NCI-H1092 (cell line): ENCODE data around the gene C1orf56.

Experiments used
- DNase-seq: peaks from one replicate; lab custom pipeline; 2025; lab: John Stamatoyannopoulos, UW

The C1orf56 gene, protein sequence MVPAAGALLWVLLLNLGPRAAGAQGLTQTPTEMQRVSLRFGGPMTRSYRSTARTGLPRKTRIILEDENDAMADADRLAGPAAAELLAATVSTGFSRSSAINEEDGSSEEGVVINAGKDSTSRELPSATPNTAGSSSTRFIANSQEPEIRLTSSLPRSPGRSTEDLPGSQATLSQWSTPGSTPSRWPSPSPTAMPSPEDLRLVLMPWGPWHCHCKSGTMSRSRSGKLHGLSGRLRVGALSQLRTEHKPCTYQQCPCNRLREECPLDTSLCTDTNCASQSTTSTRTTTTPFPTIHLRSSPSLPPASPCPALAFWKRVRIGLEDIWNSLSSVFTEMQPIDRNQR

DNA sequence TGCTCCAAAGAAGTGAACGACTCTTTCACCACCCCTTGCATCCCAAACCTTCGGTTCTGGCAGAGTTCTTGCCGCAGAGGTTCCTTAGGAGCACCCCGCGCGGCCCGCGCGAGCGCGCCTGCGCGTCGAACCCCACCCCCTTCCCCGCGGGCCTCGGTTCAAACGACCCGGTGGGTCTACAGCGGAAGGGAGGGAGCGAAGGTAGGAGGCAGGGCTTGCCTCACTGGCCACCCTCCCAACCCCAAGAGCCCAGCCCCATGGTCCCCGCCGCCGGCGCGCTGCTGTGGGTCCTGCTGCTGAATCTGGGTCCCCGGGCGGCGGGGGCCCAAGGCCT is at the start of gene C1orf56:
Gene C1orf56, plus strand, starts transcription at position 161 of the 334 bp plus-strand sequence. Its CDS starts 97 bp downstream, at position 258.
- DNase-seq = peak; percentile 70

DNA sequence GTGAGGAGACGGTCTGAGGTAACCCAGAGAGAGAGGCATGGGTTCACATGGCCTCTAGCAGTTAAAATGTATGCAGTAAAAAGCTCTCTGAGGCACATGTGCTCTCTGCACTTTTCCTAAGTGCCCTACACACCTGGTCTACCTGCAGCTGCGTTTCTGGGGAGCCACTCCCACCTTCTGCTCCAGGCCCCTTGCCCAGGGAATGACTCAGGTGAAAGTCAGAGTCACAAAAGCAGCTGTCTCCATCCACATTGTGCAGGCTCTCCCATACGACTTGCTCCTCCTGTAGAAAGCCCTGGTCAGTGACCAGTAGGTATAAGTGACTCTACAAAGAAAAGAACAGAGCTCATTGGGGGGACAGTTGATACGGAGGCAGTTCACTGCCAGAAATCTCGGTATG is 49.6 kb upstream of the C1orf56 start:
- no peak for DNase-seq

DNA sequence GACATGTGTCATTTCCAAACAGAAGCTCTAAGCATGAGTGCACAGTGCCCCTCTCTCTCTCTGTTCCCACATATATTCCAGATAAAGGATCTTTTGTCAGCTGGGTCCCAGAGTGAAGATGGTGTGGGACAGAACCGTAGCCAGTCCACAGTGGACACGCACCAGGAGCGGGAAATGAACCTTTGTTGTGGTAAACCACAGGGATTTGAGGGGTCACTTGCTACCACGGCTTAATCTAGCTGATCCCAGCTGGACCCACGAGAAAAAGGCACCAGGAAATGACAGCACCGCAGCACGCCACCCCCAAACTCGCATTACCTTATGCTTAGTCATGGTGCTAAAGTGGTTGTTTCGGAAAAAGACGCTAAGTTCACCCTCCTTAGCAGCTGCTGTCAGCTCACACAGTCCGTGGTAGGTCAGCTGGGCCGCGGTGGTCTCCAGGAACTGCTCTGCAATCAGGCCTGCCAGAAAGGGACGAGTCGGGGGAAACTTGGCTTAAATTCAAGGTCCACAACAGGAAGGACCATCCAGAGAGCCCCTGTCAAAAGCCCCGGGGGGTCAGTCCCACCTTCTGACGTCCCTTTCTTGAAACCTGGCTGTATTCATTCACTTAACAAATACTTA is 48.4 kb upstream of the C1orf56 start:
- DNase-seq = no peak

DNA sequence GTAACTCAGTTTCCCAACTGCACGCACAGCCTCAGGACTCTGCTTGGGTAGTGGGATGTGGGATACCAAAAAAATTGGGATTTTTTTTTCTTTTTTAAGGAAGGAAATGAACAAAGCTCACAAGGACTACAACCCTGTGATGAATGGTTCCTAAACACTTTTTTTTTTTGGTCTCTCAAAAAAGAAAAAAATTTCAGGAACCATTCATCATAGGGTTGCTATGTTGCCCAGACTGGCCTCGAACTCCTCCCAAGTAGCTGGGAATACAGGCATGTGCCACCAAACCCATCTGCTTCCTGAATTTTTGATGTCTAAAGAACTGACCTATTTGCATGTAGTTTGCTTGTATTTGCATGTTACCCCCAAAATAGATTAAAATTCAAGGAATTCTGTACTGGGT is 47.6 kb upstream of the C1orf56 start:
- no peak for DNase-seq

DNA sequence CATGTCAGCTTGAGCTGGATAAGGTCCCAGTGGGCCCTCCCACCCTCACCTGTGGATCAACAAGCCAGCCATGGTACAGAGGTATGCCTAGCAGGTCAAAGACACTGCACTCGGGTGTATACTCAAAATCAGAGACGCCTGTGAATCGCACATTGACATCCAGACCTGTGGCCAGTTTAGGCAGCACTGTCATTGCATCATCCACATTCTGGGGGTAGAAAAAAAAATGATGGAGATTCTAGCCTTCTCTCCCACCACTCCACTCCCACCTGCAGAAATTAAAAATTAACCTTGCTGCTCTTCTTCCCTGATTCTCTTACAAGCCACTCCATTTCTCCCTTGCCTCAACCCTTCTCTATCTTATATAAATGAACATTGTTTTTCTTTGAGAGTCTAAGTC is 47.1 kb upstream of the C1orf56 start:
- no peak for DNase-seq

DNA sequence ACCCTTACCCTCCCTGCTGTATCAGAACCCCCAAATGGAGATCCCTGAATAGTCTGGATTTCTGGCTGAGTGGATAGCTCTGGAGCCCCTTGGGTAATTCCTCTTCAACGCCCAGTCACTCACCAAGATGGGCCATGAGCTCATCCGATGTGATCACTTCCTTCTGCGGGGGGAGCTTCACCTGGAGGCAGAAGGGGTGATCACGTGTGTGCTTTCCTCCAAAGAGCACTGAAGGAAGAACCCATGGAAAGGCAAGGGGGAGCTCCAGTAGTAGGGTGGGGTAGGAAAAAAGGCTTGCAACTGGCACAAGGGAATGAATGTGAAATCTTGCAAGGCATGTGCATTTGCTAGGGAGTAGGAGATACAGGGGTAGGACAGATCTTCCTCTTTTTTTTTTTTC is 45.9 kb upstream of the C1orf56 start:
- DNase-seq = no peak

DNA sequence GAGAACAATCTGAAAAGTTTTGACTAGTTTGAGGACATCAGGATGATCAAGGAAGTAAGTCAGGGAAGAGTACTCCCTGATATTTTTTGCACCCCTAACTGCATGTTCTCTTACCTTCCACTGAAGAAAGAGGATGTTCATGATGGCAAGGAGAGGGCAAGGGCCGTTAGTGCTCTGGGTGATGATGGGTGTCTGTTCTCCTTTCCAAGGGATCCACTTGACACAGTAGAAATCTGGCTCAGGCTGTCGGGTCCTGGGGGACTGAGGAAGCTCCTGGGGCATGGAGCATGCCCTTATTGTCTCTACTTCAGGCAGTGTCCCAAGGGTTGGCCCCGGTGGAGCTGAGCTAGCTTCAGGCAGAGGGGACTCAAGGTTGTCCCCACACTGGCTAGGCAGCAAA is 45.5 kb upstream of the C1orf56 start:
- no peak for DNase-seq

DNA sequence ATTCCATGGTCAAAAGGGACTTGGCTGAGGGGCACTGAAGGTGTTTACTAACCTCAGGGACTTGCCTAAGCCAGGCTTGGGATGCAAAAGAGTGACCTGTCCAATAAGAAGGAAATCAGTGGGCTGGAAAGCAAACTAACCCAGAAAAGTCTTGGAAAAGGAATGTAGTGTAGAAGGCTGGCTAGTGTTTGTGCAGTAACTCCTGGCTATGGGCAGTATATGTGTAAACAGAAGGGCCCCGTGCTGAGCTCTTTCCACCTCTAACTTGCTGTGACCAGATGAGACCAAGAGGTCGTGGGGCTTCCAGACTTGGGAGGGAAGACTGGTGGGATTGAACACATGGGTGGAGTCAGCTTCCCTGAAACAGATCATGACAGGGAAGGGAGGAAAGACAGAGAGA is 44.9 kb upstream of the C1orf56 start:
- DNase-seq = no peak

DNA sequence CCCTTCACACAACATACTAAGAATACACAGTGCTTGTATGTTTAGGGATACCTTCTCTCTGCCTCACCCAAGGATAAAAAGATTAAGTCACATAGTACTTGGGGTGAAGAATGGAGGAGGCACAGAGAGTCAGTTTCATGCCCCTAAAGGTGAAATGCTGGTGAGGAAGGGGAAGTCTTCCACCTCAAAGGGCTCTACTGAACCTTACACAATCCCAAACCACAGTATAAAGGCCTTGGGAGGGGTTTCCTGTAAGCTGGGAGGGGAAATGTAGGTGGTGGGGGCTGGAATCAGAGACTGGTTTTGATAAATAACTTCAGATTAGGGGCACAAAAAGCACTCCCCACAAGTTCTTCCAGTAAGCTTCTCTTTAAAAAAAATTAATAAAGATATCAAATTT is 44.4 kb upstream of the C1orf56 start:
- DNase-seq = no peak

DNA sequence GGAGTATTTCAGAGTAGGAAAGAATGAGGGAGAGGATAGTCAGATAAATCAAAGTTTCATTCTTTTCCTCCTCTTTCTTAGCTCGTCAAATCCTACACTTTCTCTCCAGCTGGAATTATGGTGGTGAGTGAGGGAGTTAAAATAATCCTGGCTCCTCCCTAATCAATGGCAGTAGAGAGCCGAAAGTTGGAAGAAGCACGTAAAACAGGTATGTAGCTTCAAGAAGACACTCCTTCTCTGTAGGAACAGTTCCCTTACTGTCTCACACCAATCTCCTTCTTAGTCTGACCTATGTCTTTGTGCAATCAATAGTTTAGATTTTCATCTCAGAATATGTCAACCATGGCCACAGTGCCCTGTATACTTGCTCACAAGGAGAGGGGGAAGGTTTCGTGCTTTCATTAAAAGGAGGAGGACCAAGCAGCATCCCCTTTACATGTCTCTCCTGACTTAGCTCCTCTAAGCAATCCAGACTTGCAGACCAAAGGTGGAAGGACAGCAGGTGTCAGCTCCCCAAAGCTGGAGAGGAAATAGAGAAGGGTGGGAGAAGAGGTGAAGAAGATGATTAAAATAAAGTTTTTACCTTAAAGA is 41.7 kb upstream of the C1orf56 start:
- DNase-seq = no peak

DNA sequence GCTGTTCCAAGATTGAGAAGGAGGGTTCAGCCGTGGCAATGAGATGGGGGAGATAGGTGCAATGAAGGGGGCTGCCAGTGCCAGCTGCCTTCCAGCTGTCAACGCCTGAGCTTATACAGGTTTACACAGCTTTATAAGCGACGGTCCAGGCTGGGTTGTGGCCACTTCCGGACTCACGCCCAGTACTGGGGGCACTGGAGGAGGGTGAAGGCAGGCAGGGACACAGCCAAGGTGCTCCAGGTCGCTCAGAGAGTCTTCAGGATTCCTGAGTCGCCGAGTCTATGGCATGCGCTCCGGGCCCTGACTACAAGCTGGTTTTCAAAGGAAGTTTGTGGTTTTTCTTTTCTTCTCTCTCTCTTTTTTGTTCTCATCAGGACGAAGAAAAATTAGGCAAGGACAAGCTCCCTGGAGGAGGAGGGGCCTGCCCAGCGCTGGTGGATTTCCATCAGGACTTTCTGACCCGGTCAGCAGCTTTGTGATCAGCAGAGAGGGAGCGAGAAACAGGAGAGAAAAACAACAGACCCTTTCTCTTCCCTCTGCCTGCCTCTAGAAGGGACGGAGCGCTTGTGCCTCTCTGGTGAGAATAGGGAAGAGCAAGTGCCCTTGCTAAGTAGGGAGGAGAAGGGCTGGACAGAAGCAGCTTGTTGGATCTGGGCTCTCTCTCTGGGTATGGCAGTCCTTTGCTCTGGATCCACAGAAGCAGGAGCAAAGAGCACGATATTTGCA is 41.1 kb upstream of the C1orf56 start, which contains the start of gene MINDY1:
Gene MINDY1, minus strand, starts transcription at position 576 of the 726 bp plus-strand sequence. CDS start 4,285 bp downstream, outside the sequence.
- DNase-seq = peak; percentile 80

DNA sequence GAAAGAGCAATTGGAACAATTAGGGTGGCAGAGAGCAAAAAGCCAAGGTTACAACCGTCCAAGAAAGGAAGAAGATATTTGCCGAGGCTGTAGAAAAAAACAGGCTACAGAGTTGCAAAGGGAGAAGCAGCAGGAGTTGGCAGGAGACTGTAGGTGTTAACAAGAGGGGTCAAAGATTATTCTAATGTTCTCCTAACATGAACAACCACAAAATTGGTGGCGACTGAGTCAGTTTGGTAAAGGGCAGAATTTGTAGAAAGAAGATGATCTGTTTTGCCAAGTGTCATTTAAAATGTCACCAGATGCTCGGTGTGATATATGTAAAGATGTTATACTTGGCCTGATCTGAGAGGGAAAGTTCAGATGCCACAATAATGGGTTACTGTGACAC is 39.7 kb upstream of the C1orf56 start:
- DNase-seq = no peak

DNA sequence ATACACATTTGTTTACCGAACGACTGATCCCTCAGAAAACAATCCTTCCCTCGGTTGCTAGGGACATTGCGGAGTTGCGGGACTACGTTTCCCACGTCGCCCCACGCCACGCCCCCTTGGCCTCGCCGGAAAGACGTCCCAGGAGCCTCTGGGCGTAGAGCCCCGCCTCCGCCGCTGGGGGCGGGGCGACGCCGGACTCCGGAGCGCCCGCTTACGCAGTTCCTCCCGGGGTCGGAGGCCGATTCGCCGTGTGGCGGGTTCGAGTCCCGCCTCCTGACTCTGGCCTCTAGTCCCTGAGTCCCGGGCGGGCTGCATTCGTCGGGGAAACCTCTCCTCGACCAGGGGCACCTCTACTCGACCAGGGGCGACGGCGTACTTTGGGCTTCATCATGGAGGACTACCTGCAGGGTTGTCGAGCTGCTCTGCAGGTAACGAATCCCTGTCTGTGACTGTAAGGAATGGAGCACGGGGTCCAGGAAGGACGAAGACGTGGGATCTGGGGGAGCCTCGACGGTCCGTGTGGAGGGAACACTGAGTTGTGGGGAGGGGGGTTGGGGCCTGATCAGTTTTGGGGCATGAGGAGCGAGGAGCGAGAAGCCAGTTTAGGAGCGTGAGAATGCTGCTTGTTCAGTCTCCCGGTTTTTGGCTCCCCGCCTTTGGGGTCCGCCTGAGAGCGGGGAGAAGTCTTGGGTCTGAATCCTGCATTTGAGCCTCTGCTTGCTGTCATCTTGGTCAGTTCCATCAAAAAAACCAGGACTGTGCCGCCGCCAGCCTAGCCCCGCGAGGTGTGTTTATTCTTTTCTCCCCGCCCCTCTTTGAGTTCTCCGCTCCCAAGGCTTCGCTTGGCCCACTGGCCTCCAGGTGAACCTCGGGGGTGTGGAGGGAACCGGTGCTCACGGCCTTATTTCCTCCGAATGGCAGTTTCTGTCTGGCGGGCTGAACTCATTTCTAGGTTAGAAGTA is 39.0 kb upstream of the C1orf56 start, which contains the start of gene PRUNE1:
Gene PRUNE1, plus strand, starts transcription at position 206 of the 962 bp plus-strand sequence. Its CDS starts 184 bp downstream, at position 390.
- DNase-seq = peak; percentile 97

DNA sequence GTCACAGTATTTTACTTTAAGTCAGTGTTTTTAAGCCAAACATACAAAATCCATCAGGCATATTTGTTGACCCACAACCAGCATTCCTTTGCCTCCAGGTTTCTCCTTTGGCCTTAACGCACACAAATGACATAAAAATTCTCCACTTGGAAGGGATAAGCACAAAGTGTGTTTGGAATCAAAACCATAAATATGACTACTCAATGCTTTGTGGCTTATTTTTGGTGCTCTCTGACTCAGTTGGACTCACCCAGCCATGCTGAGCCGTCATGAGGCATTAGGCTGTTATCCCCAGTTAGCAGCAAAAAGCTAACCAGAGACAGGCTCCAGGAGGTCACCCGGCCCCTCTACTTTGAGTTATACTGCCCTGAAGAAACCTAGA is 38.4 kb upstream of the C1orf56 start:
- no peak for DNase-seq

DNA sequence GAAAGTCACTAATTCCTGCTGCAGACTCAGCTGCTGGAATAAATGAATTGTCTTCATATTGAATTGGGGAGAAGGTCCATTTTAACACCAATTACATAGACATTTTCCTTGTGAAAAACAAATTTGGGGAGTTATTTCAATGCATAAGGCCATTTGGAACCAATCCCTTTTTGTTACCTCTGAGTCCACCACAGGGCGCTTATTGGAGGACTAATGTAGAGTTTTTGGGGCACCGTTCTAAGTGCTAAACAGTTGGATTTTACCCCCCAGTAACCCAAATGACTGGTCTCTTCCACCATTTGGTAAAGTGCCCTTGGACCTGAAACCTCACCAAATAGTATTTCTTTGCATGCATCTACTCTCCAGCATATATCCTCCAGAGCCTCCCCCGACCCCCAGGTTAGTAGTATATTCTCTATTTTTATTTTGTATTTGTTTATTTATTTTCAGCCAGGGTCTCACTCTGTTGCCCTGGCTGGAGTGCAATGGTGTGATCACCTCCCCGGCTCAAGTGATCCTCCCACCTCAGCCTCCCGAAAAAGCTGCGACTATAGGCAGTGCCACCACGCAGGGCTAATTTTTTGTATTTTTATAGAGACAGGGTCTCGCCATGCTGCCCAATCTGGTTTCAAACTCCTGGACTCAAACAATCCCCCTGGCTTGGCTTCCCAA is 37.7 kb upstream of the C1orf56 start:
- no peak for DNase-seq

DNA sequence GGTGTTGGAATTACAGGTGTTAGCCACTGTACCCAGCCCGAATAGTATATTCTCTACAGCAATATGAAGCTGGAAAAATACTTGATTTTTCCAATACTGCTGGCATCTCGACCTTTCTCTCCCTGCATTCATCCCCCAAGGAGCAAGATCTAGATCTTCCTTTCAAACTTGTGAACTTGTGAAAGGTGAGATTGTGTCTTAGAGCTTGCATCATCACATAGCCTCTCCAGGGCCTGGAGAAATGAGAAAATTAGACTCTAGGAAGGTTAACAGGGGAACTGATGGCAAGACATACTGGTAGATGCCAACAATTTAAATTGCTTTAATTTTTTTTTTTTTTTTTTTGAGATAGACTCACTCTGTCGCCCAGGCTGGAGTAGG is 37.2 kb upstream of the C1orf56 start:
- DNase-seq = no peak

DNA sequence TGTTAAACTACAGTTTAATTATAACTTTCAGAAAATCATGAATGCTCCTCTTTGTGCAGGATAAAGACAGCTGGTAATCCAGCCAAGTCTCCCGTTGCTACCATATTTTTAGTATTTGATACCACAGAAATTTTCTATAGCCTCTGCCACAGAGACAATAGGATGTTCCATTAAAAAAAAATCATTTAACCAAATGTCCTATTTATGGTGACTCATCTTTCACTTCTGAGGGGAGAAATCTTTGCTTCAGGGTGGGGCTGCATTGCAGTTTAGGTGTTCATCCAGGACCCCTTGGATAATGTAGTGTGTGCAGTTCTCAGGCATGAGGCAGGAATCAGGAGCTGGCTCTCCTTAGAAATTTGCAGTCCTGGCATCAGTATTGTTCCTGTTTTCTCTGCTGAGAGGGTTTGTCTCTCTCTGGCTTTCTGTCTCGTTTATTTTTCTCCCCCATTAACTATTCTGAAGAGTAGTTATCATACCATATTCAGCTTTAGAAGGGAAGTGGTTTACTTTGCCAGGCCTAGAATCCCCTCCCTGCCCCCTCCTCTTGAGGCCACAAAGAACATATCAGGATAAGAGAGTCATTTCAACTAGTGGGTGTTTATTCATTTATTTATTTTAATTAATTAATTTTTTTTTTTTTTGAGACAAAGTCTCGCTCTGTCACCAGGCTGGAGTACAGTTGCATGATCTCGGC is 36.2 kb upstream of the C1orf56 start:
- no peak for DNase-seq

DNA sequence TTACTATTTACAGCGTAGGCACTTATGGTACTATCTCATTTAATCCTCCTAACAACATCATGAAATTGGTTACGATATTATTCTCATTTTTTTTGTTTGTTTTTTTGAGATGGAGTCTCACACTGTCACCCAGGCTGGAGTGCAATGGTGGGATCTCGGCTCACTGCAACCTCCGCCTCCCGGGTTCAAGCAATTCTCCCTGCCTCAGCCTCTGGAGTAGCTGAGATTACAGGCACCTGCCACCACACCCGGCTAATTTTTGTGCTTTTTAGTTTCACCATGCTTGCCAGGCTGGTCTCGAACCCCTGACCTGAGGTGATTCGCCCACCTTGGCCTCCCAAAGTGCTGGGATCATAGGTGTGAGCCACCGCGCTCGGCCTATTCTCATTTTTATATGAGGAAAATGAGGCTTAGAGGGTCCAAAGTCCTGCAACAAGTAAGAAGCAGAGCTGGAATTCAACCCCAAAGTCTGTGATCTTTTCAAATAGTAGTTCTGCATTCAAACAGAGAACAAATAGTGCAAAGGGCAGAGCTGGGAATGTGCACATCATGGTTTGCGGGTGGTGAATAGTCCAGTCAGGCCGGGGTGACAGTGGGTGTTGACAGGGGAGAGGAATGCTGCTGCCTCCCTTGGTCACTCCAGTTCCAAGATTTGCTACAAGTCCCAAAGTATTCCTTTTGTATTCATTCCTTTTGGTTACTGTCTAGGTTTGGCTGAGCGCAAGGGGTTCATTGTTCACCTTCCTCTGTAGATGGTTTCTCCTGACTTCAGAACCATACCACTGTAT is 34.7 kb upstream of the C1orf56 start:
- no peak for DNase-seq

DNA sequence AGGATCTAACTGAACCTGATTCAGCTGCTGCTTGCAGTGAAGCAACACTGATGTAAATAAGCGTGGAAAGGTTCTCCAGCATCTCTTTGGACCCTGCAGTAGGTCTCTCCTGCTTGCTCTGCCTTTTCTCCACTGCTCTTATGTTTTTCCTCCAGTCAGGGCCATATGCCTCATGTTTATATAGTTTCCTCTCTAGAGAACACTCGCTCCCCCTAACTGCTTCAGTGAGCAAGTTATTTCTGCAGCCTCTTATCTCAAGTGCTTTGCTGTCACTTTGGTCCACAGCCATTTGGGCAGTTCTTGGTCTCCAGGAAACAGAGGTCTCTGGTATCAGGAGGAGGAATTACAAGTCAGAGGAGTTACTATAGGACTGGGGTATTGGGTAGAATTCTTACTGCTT is 34.0 kb upstream of the C1orf56 start:
- no peak for DNase-seq
